Tibial artery (tissue), 4 donors: ENCODE results near the gene HMGA1.

ENCODE experiments used
- DNase-seq, 2 donors: peaks; one replicate each; pipeline ENCODE4 v3.0.0-alpha.2; 2019
- H3K27ac ChIP-seq, 2 donors: fragments of 200-600 bp; sonication (generic) in 1 of 2; 1 replicate in 1 of 2; 2 replicates in 1 of 2; pipeline ENCODE4 v1.5.1; 2018 to 2019; ENCODE audit warnings: mild to moderate bottlenecking in 1 of 2
- H3K27me3 ChIP-seq, 2 donors: fragments of 200-600 bp; sonication (generic) in 1 of 2; one replicate each; pipeline versions ENCODE4 v1.5.1 to v1.6.0; 2016 to 2019
- H3K36me3 ChIP-seq, 3 donors: fragments of 200-600 bp; sonication (generic) in 2 of 3; one replicate each; pipeline ENCODE4 v1.5.1; 2016 to 2019; ENCODE audit warnings: mild to moderate bottlenecking in 2 of 3
- H3K4me1 ChIP-seq, 4 donors: fragments of 200-600 bp; sonication (generic) in 2 of 4; 1 replicate in 3 of 4; 2 replicates in 1 of 4; pipeline ENCODE4 v1.5.1; 2016 to 2019
- H3K4me3 ChIP-seq, 2 donors: fragments of 200-600 bp; sonication (generic) in 1 of 2; 1 replicate in 1 of 2; 2 replicates in 1 of 2; pipeline ENCODE4 v1.5.1; 2018 to 2019; ENCODE audit warnings: mild to moderate bottlenecking in 2 of 2
- H3K9me3 ChIP-seq, 3 donors: fragments of 200-600 bp; sonication (generic) in 1 of 3; one replicate each; pipeline ENCODE4 v1.5.1; 2016 to 2019
- CTCF ChIP-seq, 2 experiments: fragments of 200-600 bp in 1 of 2; fragments of 450-650 bp in 1 of 2; IDR thresholded peaks; one replicate each; pipeline ENCODE4 v1.5.1; 2017 to 2019; ENCODE audit warnings: antibody characterized with exemption in 2 of 2, mild to moderate bottlenecking in 1 of 2, moderate library complexity in 1 of 2
- intact Hi-C: fragments of 100-400 bp; cut with DNase I; formaldehyde crosslinking; loops from one replicate; pipeline ENCODE4 v1.15.0; 2023; ENCODE audit warnings: low total_unique reads

The HMGA1 gene

DNA sequence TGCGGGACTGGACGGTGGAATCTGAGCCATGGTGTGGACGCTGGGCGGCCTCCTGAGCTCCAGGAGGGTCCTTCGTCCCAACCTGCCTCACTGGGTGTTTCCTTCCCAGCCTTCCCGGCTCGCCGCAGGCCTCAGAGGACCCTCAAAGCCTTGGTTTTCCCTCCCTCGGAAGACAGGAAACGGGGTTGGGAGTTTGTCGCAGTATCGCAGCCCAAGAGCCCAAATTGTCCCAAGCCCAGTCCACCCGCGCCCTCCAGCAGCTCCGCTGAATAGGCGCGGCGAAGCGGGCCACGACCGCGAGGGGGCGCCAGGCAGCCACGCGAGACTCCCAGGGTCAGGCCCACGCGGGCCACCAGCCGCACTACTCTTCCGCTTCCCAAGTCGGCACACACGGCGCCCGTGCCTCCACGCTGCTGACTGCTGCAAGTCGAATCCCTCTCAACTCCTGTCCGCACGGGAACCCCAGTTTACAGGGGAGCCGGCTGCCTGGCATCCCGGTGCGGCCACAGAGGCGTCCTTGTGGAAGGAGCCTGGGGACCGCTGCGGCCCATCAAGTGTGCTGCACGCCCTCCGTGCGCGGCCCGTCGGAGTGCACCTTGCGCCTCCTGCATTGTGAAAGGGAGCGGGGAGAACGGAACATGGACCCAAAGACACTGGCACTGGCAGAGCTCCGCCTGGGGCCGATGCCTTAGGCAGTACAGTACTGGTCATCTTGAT is 40.4 kb upstream of the HMGA1 start:
- peak; percentile 98 to 99 for TF ChIP-seq CTCF (IDR thresholded peaks at IDR 0.05)
- Histone ChIP-seq H3K27ac (no peak overlapping the region), H3K36me3 (no peaks in the 10 kb centered on the region), H3K27me3 (no peaks in the 10 kb centered on the region), H3K9me3 (no peaks in the 10 kb centered on the region), H3K4me1 (peaks cover 0 to 13% (median 8%) of the 10 kb centered on the region in 4 donors), H3K4me3 (peak overlapping the region; percentile 44 to 56)
- intact Hi-C loops: loop anchor here (2.0 to 5.0 kb wide), 2 partner anchors 51 to 219 kb away; partner anchors contain the start of gene SMIM29
- DNase-seq: peak; percentile 88 to 91

- no peak for DNase-seq
- Histone ChIP-seq H3K36me3 (no peaks in the 10 kb centered on the region), H3K27me3 (no peaks in the 10 kb centered on the region), H3K4me1 (peaks cover 0 to 13% (median 8%) of the 10 kb centered on the region in 4 donors), H3K27ac (no peak overlapping the region), H3K4me3 (peak overlapping the region; percentile 44 to 56), H3K9me3 (no peaks in the 10 kb centered on the region)
- intact Hi-C loops: loop anchor here (2.0 to 5.0 kb wide), 2 partner anchors 50 to 218 kb away; partner anchors contain the start of gene SMIM29
- TF ChIP-seq CTCF (IDR thresholded peaks at IDR 0.05): no peak
Observed at GRCh38 chr6:34196833-34197195, 39.9 kb upstream of the HMGA1 start.

GRCh38 chr6:34200340-34200971 is 36.2 kb upstream of the HMGA1 start:
- DNase-seq: no peak
- peaks cover 0 to 10% of the 10 kb centered on the region in 2 donors for H3K27me3 ChIP-seq
- no peak overlapping the region for H3K4me3 ChIP-seq
- no peaks in the 10 kb centered on the region for H3K9me3 ChIP-seq
- H3K36me3 ChIP-seq: no peaks in the 10 kb centered on the region
- intact Hi-C loops: no loop called here
- no peak overlapping the region for H3K27ac ChIP-seq
- TF ChIP-seq CTCF (IDR thresholded peaks at IDR 0.05): no peak
- peaks cover 0 to 13% (median 8%) of the 10 kb centered on the region in 4 donors for H3K4me1 ChIP-seq

- TF ChIP-seq CTCF (IDR thresholded peaks at IDR 0.05): no peak
- H3K36me3 ChIP-seq: no peaks in the 10 kb centered on the region
- H3K4me3 ChIP-seq: no peak overlapping the region
- no peaks in the 10 kb centered on the region for H3K9me3 ChIP-seq
- intact Hi-C loops: no loop called here
- peaks cover 0 to 3% (median 2%) of the 10 kb centered on the region in 4 donors for H3K4me1 ChIP-seq
- DNase-seq: no peak
- no peak overlapping the region for H3K27ac ChIP-seq
- peaks cover 0 to 10% of the 10 kb centered on the region in 2 donors for H3K27me3 ChIP-seq
Observed at GRCh38 chr6:34201455-34202107, 35.1 kb upstream of the HMGA1 start.

- no peak for DNase-seq
Observed at GRCh38 chr6:34202329-34203201, 34.1 kb upstream of the HMGA1 start.

More at GRCh38 chr6:34202329-34203201, 34.1 kb upstream of the HMGA1 start:
- no peak overlapping the region for H3K27ac ChIP-seq
- H3K36me3 ChIP-seq: no peaks in the 10 kb centered on the region
- no peak overlapping the region for H3K4me3 ChIP-seq
- intact Hi-C loops: no loop called here
- no peaks in the 10 kb centered on the region for H3K4me1 ChIP-seq
- no peaks in the 10 kb centered on the region for H3K9me3 ChIP-seq
- H3K27me3 ChIP-seq: peaks cover 0 to 10% of the 10 kb centered on the region in 2 donors
- no peak for TF ChIP-seq CTCF (IDR thresholded peaks at IDR 0.05)
